Epithelial cell of esophagus (primary cell): ENCODE data around the gene HSPA14.
A peak's percentile ranks its signal among the peaks of the same experiment; 100 is the strongest.
"Not testable (repeated sequence)": the region's sequence is repeated elsewhere in the genome, so short reads cannot be mapped to it uniquely, and the experiment has no call there.

Experiments used
- DNase-seq: peaks from one replicate; pipeline ENCODE4 v3.0.0; 2010; ENCODE audit warnings: low read depth
- H3K4me3 ChIP-seq: 2 replicates; pipeline ENCODE4 v1.5.1; 2011; ENCODE audit warnings: mild to moderate bottlenecking, low read length, control low read depth
- CTCF ChIP-seq: IDR thresholded peaks from 2 replicates; pipeline ENCODE4 v1.5.1; 2011; ENCODE audit warnings: low read depth, mild to moderate bottlenecking, low read length, control low read depth, inconsistent platforms; ENCODE audit not compliant: insufficient read depth; ENCODE audit errors: missing control alignments

Gene HSPA14

GRCh38 chr10:14889318-14889717 lies 51.2 kb downstream of the HSPA14 start:
- DNase-seq, result peak; percentile 23
- no peak overlapping the region for H3K4me3 ChIP-seq
- TF ChIP-seq CTCF, result peak; percentile 37

- TF ChIP-seq CTCF, result no peak
- H3K4me3 ChIP-seq, result no peak overlapping the region
- DNase-seq, result no peak
Observed at GRCh38 chr10:14891151-14891550, 53.0 kb downstream of the HSPA14 start.

GRCh38 chr10:14904316-14904732 lies 66.2 kb downstream of the HSPA14 start:
- TF ChIP-seq CTCF, result peak; percentile 53
- H3K4me3 ChIP-seq, result no peak overlapping the region
- peak; percentile 25 for DNase-seq

- H3K4me3 ChIP-seq, result no peak overlapping the region
- TF ChIP-seq CTCF, result no peak
- no peak for DNase-seq
Observed at GRCh38 chr10:14904864-14905263, 66.8 kb downstream of the HSPA14 start.

GRCh38 chr10:14905890-14906289 lies 67.8 kb downstream of the HSPA14 start:
- TF ChIP-seq CTCF, result no peak
- DNase-seq, result no peak
- no peak overlapping the region for H3K4me3 ChIP-seq

GRCh38 chr10:14906765-14907164 lies 68.7 kb downstream of the HSPA14 start:
- H3K4me3 ChIP-seq, result no peak overlapping the region
- DNase-seq, result no peak
- no peak for TF ChIP-seq CTCF

GRCh38 chr10:14907591-14907990 lies 69.5 kb downstream of the HSPA14 start:
- not testable (repeated sequence) for DNase-seq, H3K4me3 ChIP-seq

GRCh38 chr10:14909101-14909500 lies 71.0 kb downstream of the HSPA14 start:
- TF ChIP-seq CTCF, result no peak
- H3K4me3 ChIP-seq, result no peak overlapping the region
- DNase-seq, result no peak
